Mucosa of descending colon (tissue), 3 donors: ENCODE results near the gene RRM2. TPM values are rescaled to one million over a fixed set of nuclear protein-coding genes. Genes with fewer than 3 reads are reported as not detected.

Source experiments
- ATAC-seq: fragments of 200-7000 bp; cut with Tn5 transposase; one replicate; pipeline ENCODE4 v1.9.1; 2020; ENCODE audit warnings: mild to moderate bottlenecking, moderate library complexity
- DNase-seq, 3 donors: peaks; one replicate each; pipeline ENCODE4 v3.0.0-alpha.2; 2020
- H3K36me3 ChIP-seq: fragments of 200-600 bp; one replicate; pipeline ENCODE4 v1.8.0; 2021; ENCODE audit warnings: low read depth, mild to moderate bottlenecking
- H3K4me1 ChIP-seq: fragments of 200-600 bp; one replicate; pipeline ENCODE4 v1.8.0; 2021; ENCODE audit warnings: low read depth, mild to moderate bottlenecking
- H3K4me3 ChIP-seq: fragments of 200-600 bp; one replicate; pipeline ENCODE4 v1.8.0; 2021; ENCODE audit warnings: mild to moderate bottlenecking
- H3K9me3 ChIP-seq: fragments of 200-600 bp; one replicate; pipeline ENCODE4 v1.8.0; 2021; ENCODE audit warnings: mild to moderate bottlenecking
- CTCF ChIP-seq: fragments of 200-600 bp; IDR thresholded peaks from one replicate; pipeline ENCODE4 v1.8.0; 2022; ENCODE audit warnings: antibody characterized with exemption, mild to moderate bottlenecking
- intact Hi-C, 2 donors: fragments of 100-400 bp; cut with DNase I in 1 of 2; cut with micrococcal nuclease in 1 of 2; formaldehyde crosslinking; loops; one replicate each; pipeline versions ENCODE4 v1.11.0 to v1.11.1; 2022; cut with DNase I, micrococcal nuclease
- total RNA-seq, 3 donors: library from RNA; stranded (reverse); fragmentation: NEBNext Ultra II Directional in 2 of 3; extraction: Animal tissue kit (Norgen Biotek cat#: 25700) in 2 of 3; gene quantifications; one replicate each; pipeline versions ENCODE4 v1.2.1 to v1.2.4, GENCODE V29; 2021 to 2023
- donor health status: DM: no; HTN: no; CAD: no; lungs with moderate emphysema.
- donor health status: DM: no; HTN: no; CAD: no.
- donor health status: DM: no; HTN: yes; CAD: no.

Gene RRM2
- total RNA-seq, 3 donors from 2014 or later, result 8.5 to 65.3 (median 12.5) TPM

- no peak overlapping the region for H3K4me3 ChIP-seq
- no peaks in the 10 kb centered on the region for H3K9me3 ChIP-seq
- H3K36me3 ChIP-seq, result no peaks in the 10 kb centered on the region
- DNase-seq, result peak in 1 of 3 donors; percentile 13
- TF ChIP-seq CTCF, result no peak
- ATAC-seq, result peak; percentile 7
- intact Hi-C loops, result loop anchor here in 1 of 2 donors (10.0 kb wide), 1 partner anchor 279 kb away; no protein-coding TSS in a partner anchor
- H3K4me1 ChIP-seq, result no peaks in the 10 kb centered on the region
Measured at GRCh38 chr2:10135296-10136089, 13.0 kb downstream of the RRM2 start.

GRCh38 chr2:10136101-10136934, 13.8 kb downstream of the RRM2 start:
- Histone ChIP-seq H3K9me3 (no peaks in the 10 kb centered on the region), H3K4me3 (no peak overlapping the region), H3K4me1 (no peaks in the 10 kb centered on the region), H3K36me3 (no peaks in the 10 kb centered on the region)
- no peak for TF ChIP-seq CTCF
- peak in 1 of 3 donors; percentile 11 for DNase-seq
- intact Hi-C loops, result loop anchor here in 1 of 2 donors (10.0 kb wide), 1 partner anchor 278 kb away; no protein-coding TSS in a partner anchor
- peak; percentile 15 for ATAC-seq

- Histone ChIP-seq H3K36me3 (no peaks in the 10 kb centered on the region), H3K9me3 (no peaks in the 10 kb centered on the region), H3K4me1 (no peaks in the 10 kb centered on the region), H3K4me3 (no peak overlapping the region)
- DNase-seq, result peak in 1 of 3 donors; percentile 15
- intact Hi-C loops, result loop anchor here in 1 of 2 donors (10.0 kb wide), 1 partner anchor 278 kb away; no protein-coding TSS in a partner anchor
- TF ChIP-seq CTCF, result no peak
- ATAC-seq, result peak; percentile 45
Measured at GRCh38 chr2:10137053-10137843, 14.7 kb downstream of the RRM2 start.

- H3K4me1 ChIP-seq, result peaks cover 3% of the 10 kb centered on the region
- H3K9me3 ChIP-seq, result no peaks in the 10 kb centered on the region
- H3K36me3 ChIP-seq, result no peaks in the 10 kb centered on the region
- intact Hi-C loops, result loop anchor here in 1 of 2 donors (10.0 kb wide), 1 partner anchor 275 kb away; no protein-coding TSS in a partner anchor
- TF ChIP-seq CTCF, result no peak
- DNase-seq, result peak in 1 of 3 donors; percentile 9
- ATAC-seq, result no peak
- no peak overlapping the region for H3K4me3 ChIP-seq
Measured at GRCh38 chr2:10139536-10139935, 17.0 kb downstream of the RRM2 start.
